Testis (tissue), 3 donors: ENCODE data around the gene BEST1. TPM values are rescaled to one million over a fixed set of nuclear protein-coding genes. Genes with fewer than 3 reads are reported as not detected.

ENCODE experiments used
- DNase-seq: peaks from one replicate; pipeline ENCODE4 v3.0.0-alpha.2; 2019
- H3K27ac ChIP-seq, 2 donors: fragments of 200-600 bp; sonication (generic); one replicate each; pipeline ENCODE4 v1.5.1; 2019
- H3K27me3 ChIP-seq: fragments of 200-600 bp; sonication (generic); one replicate; pipeline ENCODE4 v1.5.1; 2019
- H3K36me3 ChIP-seq: fragments of 200-600 bp; sonication (generic); one replicate; pipeline ENCODE4 v1.5.1; 2017; ENCODE audit warnings: low read depth; ENCODE audit errors: missing control alignments
- H3K4me1 ChIP-seq: fragments of 200-600 bp; sonication (generic); one replicate; pipeline ENCODE4 v1.5.1; 2019
- H3K4me3 ChIP-seq, 2 donors: fragments of 200-600 bp; sonication (generic); one replicate each; pipeline ENCODE4 v1.5.1; 2017 to 2019
- H3K9me3 ChIP-seq: fragments of 200-600 bp; sonication (generic); one replicate; pipeline ENCODE4 v1.5.1; 2017
- POLR2A ChIP-seq: fragments of 450-650 bp; IDR thresholded peaks from one replicate; pipeline ENCODE4 v1.6.1; 2017; ENCODE audit warnings: antibody characterized with exemption, mild to moderate bottlenecking, moderate library complexity
- WGBS, 2 donors: methylation state at CpG; one replicate each; pipeline ENCODE4 v1.1.5; 2018; 5-methylcytosine and 5-hydroxymethylcytosine counted together
- intact Hi-C: fragments of 100-400 bp; cut with DNase I; formaldehyde crosslinking; loops from one replicate; pipeline ENCODE4 v1.15.1; 2023; ENCODE audit warnings: low total_unique reads
- polyA plus RNA-seq: library from polyadenylated mRNA; stranded (reverse); fragments of 350-450 nt; fragmentation: Illumina TruSeq; extraction: RNeasy Lipid Tissue Mini Kit (QIAGEN cat#74804); gene quantifications from one replicate; pipeline ENCODE4 v1.2.3, GENCODE V29; 2014; ENCODE audit warnings: low read depth, low replicate concordance; ENCODE audit not compliant: insufficient read depth
- total RNA-seq, 2 donors: library from RNA; depleted of rRNA; stranded (reverse); fragments of >200 nt; gene quantifications; one replicate each; pipeline ENCODE4 v1.2.3, GENCODE V29; 2016
- TF ChIP-seq, protein P1 (sequence below), 3 experiments: fragments of 450-650 bp in 2 of 3; fragments of 200-600 bp in 1 of 3; sonication (generic) in 1 of 3; IDR thresholded peaks; one replicate each; pipeline ENCODE4 v1.5.1; 2016 to 2019; ENCODE audit warnings: antibody characterized with exemption in 3 of 3, mild to moderate bottlenecking in 2 of 3, moderate library complexity in 1 of 3

The BEST1 gene
- total and polyA plus RNA-seq, 3 donors from 2014 or later: 9.2 to 33.4 (median 21.0) TPM

DNA sequence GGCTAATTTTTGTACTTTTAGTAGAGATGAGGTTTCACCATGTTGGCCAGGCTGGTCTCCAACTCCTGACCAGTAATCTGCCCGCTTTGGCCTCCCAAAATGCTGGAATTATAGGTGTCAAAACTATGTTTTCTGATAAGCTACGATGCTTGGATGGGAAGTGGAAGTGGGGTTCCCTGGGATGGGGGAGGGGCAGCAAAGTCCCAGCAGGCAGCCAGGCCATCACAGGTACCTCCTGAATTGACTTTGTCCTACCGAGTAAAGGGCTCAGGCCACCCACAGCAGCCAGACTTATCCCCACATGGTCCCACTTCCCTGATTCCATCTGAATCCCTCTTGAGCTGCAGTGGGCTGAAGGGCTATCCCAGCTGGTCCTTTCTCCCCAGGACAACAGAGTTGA is 10.4 kb downstream of the BEST1 start:
- H3K9me3 ChIP-seq: no peaks in the 10 kb centered on the region
- no peaks in the 10 kb centered on the region for H3K36me3 ChIP-seq
- 78 to 88% methylated on average over 3 of the region's 3 CpGs for WGBS, 2 donors
- no peak overlapping the region for H3K4me3 ChIP-seq
- DNase-seq: peak; percentile 9
- no peaks in the 10 kb centered on the region for H3K27me3 ChIP-seq
- H3K4me1 ChIP-seq: peaks cover 39% of the 10 kb centered on the region
- TF ChIP-seq POLR2A: no peak
- TF ChIP-seq, protein P1, sequence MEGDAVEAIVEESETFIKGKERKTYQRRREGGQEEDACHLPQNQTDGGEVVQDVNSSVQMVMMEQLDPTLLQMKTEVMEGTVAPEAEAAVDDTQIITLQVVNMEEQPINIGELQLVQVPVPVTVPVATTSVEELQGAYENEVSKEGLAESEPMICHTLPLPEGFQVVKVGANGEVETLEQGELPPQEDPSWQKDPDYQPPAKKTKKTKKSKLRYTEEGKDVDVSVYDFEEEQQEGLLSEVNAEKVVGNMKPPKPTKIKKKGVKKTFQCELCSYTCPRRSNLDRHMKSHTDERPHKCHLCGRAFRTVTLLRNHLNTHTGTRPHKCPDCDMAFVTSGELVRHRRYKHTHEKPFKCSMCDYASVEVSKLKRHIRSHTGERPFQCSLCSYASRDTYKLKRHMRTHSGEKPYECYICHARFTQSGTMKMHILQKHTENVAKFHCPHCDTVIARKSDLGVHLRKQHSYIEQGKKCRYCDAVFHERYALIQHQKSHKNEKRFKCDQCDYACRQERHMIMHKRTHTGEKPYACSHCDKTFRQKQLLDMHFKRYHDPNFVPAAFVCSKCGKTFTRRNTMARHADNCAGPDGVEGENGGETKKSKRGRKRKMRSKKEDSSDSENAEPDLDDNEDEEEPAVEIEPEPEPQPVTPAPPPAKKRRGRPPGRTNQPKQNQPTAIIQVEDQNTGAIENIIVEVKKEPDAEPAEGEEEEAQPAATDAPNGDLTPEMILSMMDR (IDR thresholded peaks at IDR 0.05): no peak
- intact Hi-C loops: no loop called here
- peak overlapping the region in 1 of 2 donors; percentile 100 for H3K27ac ChIP-seq

DNA sequence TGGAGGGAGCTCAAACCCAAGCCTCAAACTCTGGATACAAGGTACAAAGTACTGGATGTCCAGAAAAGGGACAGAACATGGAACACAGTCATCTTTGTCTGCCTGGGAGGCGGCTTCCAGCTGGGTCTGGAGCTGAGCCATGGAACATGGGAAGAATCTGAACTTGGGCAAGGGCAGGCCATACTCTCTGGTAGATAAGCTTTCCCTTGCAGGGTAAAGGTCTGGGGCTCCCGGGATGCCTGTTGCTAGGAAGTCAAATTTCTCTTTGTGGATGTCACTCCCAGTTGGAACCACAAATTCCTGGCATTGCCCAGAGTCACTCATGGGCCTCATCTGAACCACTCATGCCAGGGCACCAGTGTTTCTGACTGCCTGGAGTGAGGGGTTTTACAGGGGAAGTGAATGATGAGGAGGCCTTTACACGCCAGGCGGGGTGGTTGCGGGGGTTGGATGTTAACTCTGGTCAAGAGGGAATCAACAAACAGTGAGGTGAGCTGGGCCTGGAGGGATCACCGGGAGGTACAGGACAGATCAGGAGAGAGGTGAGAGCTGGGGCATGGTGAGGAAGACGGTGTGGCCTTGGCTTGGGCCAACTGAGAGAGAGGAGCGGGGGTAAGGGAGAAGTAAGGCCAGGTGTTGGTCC is 11.5 kb downstream of the BEST1 start:
- H3K9me3 ChIP-seq: no peaks in the 10 kb centered on the region
- WGBS, 2 donors: 67 to 78% methylated on average over 8 of the region's 8 CpGs
- H3K4me1 ChIP-seq: peaks cover 38% of the 10 kb centered on the region
- H3K27me3 ChIP-seq: no peaks in the 10 kb centered on the region
- intact Hi-C loops: no loop called here
- TF ChIP-seq POLR2A: no peak
- TF ChIP-seq, protein P1 (IDR thresholded peaks at IDR 0.05): no peak
- H3K4me3 ChIP-seq: no peak overlapping the region
- DNase-seq: peak; percentile 87
- H3K36me3 ChIP-seq: no peaks in the 10 kb centered on the region
- peak overlapping the region; percentile 76 to 100 for H3K27ac ChIP-seq

DNA sequence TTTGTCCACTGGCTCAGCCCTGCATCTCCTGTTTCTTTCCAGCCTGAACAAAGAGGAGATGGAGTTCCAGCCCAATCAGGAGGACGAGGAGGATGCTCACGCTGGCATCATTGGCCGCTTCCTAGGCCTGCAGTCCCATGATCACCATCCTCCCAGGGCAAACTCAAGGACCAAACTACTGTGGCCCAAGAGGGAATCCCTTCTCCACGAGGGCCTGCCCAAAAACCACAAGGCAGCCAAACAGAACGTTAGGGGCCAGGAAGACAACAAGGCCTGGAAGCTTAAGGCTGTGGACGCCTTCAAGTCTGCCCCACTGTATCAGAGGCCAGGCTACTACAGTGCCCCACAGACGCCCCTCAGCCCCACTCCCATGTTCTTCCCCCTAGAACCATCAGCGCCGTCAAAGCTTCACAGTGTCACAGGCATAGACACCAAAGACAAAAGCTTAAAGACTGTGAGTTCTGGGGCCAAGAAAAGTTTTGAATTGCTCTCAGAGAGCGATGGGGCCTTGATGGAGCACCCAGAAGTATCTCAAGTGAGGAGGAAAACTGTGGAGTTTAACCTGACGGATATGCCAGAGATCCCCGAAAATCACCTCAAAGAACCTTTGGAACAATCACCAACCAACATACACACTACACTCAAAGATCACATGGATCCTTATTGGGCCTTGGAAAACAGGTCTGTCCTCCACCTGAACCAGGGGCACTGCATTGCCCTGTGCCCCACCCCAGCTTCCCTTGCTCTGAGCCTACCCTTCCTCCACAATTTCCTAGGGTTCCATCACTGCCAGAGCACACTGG is 12.3 kb downstream of the BEST1 start:
- TF ChIP-seq, protein P1 (IDR thresholded peaks at IDR 0.05): no peak
- TF ChIP-seq POLR2A: no peak
- H3K9me3 ChIP-seq: no peaks in the 10 kb centered on the region
- H3K36me3 ChIP-seq: no peaks in the 10 kb centered on the region
- peak overlapping the region; percentile 76 to 100 for H3K27ac ChIP-seq
- H3K4me1 ChIP-seq: peaks cover 38% of the 10 kb centered on the region
- DNase-seq: no peak
- H3K27me3 ChIP-seq: no peaks in the 10 kb centered on the region
- H3K4me3 ChIP-seq: no peak overlapping the region
- WGBS, 2 donors: 79 to 80% methylated on average over 11 to 12 of the region's 12 CpGs
- intact Hi-C loops: no loop called here

DNA sequence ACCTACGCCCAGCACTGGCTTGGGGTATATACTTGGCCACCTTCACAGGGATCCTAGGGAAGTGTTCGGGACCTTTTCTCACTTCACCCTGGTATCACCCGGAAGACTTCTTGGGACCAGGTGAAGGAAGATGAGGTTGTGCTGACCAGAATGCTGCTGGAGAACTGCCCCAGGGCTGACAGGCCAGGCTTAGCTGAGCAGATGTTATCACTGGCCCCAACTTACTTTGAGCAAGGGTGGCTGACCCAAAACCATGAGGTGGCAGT is 12.8 kb downstream of the BEST1 start:
- Histone ChIP-seq H3K36me3 (no peaks in the 10 kb centered on the region), H3K9me3 (no peaks in the 10 kb centered on the region), H3K27ac (peak overlapping the region; percentile 68 to 100), H3K4me3 (no peak overlapping the region), H3K27me3 (no peaks in the 10 kb centered on the region), H3K4me1 (peaks cover 38% of the 10 kb centered on the region)
- intact Hi-C loops: no loop called here
- DNase-seq: no peak
- TF ChIP-seq, protein P1 (IDR thresholded peaks at IDR 0.05): no peak
- TF ChIP-seq POLR2A: no peak
- WGBS, 2 donors: 93 to 96% methylated on average over 3 of the region's 3 CpGs
